ENCODE results near the gene FAM234A.

FAM234A gene

DNA sequence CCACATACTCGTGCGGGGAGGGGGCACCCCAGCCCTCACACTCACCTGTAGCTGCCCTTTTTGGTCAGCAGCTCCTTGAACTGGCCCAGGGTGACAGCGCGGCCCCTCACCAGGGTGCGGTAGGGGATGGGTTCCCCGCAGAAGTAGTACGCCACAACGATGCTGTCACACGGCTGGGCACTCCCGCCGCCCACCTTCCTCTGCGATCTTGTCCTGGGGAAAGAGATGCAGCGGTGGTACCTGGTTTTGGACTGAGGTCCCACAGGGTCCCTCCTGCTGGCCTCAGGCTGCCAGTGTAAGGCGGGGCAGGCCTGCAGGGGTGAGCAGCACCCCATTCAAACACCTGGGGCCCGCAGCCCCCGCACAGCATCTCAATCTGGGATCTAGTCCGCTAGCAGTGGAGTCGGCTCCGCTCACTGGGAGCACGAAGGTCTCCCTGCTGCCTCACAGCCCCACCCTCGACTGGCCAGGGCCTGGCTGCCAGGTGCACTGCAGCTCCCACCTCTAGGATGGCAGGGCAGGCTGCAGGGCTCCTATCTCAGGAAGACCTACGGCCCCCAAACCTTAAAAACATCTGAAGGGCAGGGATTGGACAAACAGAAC, 54.9 kb downstream of the FAM234A start:
- Histone ChIP-seq H2AFZ (ENCODE audit: low read length) (no peak overlapping the region), H3K9me3 (ENCODE audit: low read length) (no peaks in the 10 kb centered on the region), H3K27me3 (ENCODE audit: insufficient read depth, low read length) (no peaks in the 10 kb centered on the region), H3K4me1 (ENCODE audit: insufficient read depth, low read length, severe bottlenecking) (peaks cover 8% of the 10 kb centered on the region), H3K9me2 (ENCODE audit: low read depth, low read length) (no peaks in the 10 kb centered on the region), H3K4me2 (ENCODE audit: low read length) (no peak overlapping the region), H4K20me1 (ENCODE audit: insufficient read depth, low read length) (no peaks in the 10 kb centered on the region), H3F3A (ENCODE audit: insufficient read depth, low read length) (no peaks in the 10 kb centered on the region), H3K36me3 (ENCODE audit: insufficient read depth, low read length) (peaks cover 4% of the 10 kb centered on the region; the same call in 1 of the 2 replicates), H3K27ac (ENCODE audit: low read depth, low read length, poor library complexity, severe bottlenecking) (no peak overlapping the region), H3K9ac (ENCODE audit: low read length) (no peak overlapping the region), H3K79me2 (ENCODE audit: insufficient read depth, low read length) (no peaks in the 10 kb centered on the region), H3K4me3 (ENCODE audit: low read depth, low read length, poor library complexity, severe bottlenecking) (no peak overlapping the region)
- TF ChIP-seq EZH2 (IDR thresholded peaks at IDR 0.05; ENCODE audit: borderline replicate concordance, low read length) = no peak
- TF ChIP-seq, protein P1, sequence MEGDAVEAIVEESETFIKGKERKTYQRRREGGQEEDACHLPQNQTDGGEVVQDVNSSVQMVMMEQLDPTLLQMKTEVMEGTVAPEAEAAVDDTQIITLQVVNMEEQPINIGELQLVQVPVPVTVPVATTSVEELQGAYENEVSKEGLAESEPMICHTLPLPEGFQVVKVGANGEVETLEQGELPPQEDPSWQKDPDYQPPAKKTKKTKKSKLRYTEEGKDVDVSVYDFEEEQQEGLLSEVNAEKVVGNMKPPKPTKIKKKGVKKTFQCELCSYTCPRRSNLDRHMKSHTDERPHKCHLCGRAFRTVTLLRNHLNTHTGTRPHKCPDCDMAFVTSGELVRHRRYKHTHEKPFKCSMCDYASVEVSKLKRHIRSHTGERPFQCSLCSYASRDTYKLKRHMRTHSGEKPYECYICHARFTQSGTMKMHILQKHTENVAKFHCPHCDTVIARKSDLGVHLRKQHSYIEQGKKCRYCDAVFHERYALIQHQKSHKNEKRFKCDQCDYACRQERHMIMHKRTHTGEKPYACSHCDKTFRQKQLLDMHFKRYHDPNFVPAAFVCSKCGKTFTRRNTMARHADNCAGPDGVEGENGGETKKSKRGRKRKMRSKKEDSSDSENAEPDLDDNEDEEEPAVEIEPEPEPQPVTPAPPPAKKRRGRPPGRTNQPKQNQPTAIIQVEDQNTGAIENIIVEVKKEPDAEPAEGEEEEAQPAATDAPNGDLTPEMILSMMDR (IDR thresholded peaks at IDR 0.05; ENCODE audit: low read length) = no peak

DNA sequence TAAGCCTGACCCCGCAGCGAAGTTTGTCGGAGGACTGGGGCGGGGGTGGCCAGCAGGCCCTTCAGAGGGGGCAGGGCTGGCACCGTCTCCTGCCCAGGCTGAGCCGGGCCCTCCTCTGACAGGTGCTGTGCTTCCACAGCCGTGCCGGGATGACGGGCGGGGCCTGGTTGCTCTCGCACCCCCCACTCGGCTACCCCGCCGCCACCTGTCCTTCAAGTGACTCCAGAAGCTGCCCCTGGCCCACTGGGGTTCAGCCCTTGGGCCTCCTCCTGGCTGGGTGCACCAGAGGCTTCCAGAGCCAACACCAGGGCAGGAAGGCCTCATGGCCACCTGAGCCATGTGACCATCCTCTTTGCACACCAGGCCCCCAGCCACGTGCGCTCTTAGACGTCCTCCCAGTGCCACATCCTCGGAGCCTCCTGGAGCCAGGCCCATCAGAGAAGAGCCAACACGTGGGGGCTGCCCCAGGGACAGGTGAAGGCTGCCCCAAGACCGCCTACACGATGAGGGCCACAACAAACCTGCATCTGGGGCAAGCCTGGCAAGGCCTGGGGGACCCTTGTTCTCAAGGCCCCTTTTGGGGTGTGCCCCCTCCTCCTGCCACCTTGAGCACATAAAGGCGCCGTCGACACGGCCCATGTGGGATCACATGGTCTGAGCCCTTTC, 55.5 kb downstream of the FAM234A start:
- Histone ChIP-seq H3K4me3 (ENCODE audit: low read depth, low read length, poor library complexity, severe bottlenecking) (no peak overlapping the region), H3F3A (ENCODE audit: insufficient read depth, low read length) (no peaks in the 10 kb centered on the region), H3K9ac (ENCODE audit: low read length) (no peak overlapping the region), H3K27me3 (ENCODE audit: insufficient read depth, low read length) (no peaks in the 10 kb centered on the region), H3K9me3 (ENCODE audit: low read length) (no peaks in the 10 kb centered on the region), H3K27ac (ENCODE audit: low read depth, low read length, poor library complexity, severe bottlenecking) (no peak overlapping the region), H3K4me1 (ENCODE audit: insufficient read depth, low read length, severe bottlenecking) (peaks cover 6% of the 10 kb centered on the region), H3K36me3 (ENCODE audit: insufficient read depth, low read length) (peaks cover 4% of the 10 kb centered on the region; the same call in 1 of the 2 replicates), H3K4me2 (ENCODE audit: low read length) (no peak overlapping the region), H3K9me2 (ENCODE audit: low read depth, low read length) (no peaks in the 10 kb centered on the region), H3K79me2 (ENCODE audit: insufficient read depth, low read length) (no peaks in the 10 kb centered on the region), H2AFZ (ENCODE audit: low read length) (no peak overlapping the region), H4K20me1 (ENCODE audit: insufficient read depth, low read length) (no peaks in the 10 kb centered on the region)
- TF ChIP-seq EZH2 (IDR thresholded peaks at IDR 0.05; ENCODE audit: borderline replicate concordance, low read length) = no peak
- TF ChIP-seq, protein P1 (IDR thresholded peaks at IDR 0.05; ENCODE audit: low read length) = no peak

DNA sequence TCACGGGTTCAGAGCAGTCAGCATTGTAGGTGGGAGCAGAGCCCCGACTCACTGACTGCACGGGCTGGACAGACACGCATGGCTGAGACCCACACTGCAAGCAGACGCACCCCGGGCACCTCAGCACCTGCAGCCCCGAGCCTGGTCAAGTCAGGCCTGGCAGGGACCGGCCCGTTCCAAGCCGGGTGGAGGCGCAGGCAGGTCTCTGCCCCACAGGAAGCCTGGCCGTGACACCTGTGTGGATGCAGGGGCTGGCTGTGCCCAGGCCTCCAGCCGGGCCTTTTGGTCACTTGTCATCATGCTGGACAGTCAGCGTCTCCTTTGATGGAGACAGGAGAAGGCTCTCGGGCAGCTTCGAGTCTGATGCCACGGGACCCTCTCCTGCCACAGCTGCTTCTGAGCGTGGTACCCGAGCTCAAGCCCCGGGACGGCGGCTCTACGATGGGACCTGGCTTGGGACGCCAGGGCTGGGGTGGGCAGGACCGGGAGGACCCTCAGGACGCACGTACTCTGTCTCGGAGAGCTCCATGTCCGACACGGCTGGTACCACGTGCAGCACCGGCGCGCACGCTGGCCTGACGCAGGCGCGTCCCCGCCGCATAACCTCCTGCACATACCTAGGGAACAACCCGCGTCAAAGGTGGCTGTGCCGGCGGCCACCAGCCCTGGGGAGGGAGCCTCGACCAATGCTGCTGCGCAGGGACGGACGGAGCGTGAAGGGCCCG, 56.2 kb downstream of the FAM234A start:
- Histone ChIP-seq H4K20me1 (ENCODE audit: insufficient read depth, low read length) (no peaks in the 10 kb centered on the region), H3K9ac (ENCODE audit: low read length) (no peak overlapping the region), H3K4me3 (ENCODE audit: low read depth, low read length, poor library complexity, severe bottlenecking) (no peak overlapping the region), H3F3A (ENCODE audit: insufficient read depth, low read length) (no peaks in the 10 kb centered on the region), H3K27ac (ENCODE audit: low read depth, low read length, poor library complexity, severe bottlenecking) (no peak overlapping the region), H3K27me3 (ENCODE audit: insufficient read depth, low read length) (no peaks in the 10 kb centered on the region), H3K9me2 (ENCODE audit: low read depth, low read length) (no peaks in the 10 kb centered on the region), H3K79me2 (ENCODE audit: insufficient read depth, low read length) (no peaks in the 10 kb centered on the region), H3K4me2 (ENCODE audit: low read length) (no peak overlapping the region), H3K36me3 (ENCODE audit: insufficient read depth, low read length) (peaks cover 4% of the 10 kb centered on the region; the same call in 1 of the 2 replicates), H3K9me3 (ENCODE audit: low read length) (no peaks in the 10 kb centered on the region), H3K4me1 (ENCODE audit: insufficient read depth, low read length, severe bottlenecking) (no peaks in the 10 kb centered on the region), H2AFZ (ENCODE audit: low read length) (no peak overlapping the region)
- TF ChIP-seq EZH2 (IDR thresholded peaks at IDR 0.05; ENCODE audit: borderline replicate concordance, low read length) = no peak
- TF ChIP-seq, protein P1 (IDR thresholded peaks at IDR 0.05; ENCODE audit: low read length) = no peak

Measured in OCI-LY1 (cell line).